ENCODE data around the gene FAM107A.

The FAM107A gene, protein sequence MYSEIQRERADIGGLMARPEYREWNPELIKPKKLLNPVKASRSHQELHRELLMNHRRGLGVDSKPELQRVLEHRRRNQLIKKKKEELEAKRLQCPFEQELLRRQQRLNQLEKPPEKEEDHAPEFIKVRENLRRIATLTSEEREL

DNA sequence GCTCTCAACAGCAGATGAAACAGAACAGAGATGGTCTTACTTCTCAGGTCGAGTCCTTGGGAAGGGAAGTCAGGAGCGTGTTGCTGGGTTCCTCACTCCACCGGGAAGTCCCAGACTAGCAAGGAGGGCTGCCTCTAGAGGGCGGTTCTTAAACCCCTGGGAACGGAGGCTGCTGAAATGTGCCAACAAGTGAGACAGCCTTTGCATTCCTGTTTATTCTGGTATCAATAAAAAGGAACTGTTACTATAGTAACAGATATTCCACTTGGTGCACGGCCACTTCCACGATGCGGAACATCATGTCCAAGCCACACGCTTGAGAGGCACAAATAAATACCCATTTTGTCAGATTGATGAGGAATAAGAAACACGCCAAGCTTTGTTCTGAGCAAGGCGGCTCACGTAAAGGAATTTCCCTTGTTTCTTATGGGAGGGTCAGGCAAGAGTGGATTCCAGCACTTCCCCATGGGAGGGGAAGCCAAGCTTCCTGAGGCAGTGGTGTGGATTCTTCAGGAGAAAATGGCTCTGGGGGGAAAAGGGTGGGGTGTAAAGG lies at the start of gene FAM107A:
Gene FAM107A, minus strand, starts transcription at position 123 of the 553 bp plus-strand sequence. CDS start 7,531 bp downstream, outside the sequence.
- in situ Hi-C loops (cut with MboI; ENCODE audit: low sequenced_read_pairs) = no loop called here

DNA sequence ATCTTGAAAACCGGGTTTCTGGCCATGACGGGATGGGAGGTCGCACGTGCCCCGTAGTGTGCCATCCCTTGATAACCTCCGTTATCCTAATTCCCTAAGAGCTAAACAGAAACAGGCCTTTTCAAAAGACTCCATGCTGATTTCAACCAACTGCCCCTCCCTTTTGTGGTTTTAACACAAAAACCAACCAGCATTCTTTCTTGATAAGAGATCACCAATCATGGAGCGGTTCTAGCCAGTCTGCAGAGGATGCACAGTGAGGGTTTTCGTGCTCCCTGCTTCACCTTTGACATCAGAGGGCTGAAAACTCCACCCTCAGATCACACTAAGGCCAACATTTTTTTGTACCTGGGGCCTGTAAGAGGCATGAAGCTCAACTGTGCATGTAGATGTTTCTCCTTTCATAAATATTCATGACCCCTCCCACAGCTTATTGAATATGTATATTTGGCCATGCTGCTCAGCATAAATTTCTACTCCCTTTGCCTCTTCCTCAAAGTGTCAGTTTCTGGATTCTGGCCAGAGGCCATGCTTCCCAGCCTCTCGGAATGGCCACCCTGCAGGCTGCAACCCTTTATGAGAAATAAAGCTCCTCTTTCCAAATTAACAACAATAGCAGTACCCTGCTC lies 48.1 kb upstream of the FAM107A start:
- in situ Hi-C loops (cut with MboI; ENCODE audit: low sequenced_read_pairs) = no loop called here

DNA sequence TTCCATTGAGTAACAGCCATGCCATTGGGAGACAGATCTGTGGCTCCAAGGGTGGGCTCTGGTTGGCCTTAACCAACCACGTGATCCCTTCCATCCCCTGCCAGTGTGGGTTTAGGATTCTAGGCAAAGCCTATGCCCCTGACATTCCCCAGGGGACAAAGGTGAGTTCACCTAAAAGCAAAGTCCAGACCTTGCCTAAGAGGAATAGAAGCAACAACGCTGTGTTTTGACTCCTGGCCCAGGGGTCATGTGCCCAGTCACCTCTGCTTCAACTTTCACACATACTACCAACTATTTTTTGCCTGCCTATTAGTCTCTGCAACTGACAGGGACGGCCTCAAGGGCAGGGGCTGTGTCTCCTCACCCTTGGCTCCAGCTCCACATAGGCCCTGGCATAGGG lies 47.4 kb upstream of the FAM107A start:
- in situ Hi-C loops (cut with MboI; ENCODE audit: low sequenced_read_pairs) = no loop called here

DNA sequence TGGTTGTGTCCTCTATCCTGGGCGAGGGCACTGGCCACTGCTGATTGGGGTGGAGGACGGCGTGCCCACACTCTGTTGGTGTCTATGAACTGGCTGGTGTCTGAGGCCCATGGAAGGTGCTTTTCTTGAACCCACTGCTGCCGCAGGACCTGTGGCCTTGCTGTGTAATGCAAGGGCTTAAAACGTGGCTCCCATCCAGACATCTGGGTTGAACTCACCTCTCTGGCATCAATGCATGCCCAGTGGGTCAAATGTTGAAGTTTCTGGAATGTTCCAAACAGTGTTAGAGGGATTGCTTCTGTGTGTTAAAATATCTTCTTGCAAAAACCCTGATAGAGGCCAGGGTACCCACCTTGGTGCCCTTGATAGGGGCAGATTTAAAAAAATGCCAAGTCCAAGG lies 46.8 kb upstream of the FAM107A start:
- in situ Hi-C loops (cut with MboI; ENCODE audit: low sequenced_read_pairs) = no loop called here

DNA sequence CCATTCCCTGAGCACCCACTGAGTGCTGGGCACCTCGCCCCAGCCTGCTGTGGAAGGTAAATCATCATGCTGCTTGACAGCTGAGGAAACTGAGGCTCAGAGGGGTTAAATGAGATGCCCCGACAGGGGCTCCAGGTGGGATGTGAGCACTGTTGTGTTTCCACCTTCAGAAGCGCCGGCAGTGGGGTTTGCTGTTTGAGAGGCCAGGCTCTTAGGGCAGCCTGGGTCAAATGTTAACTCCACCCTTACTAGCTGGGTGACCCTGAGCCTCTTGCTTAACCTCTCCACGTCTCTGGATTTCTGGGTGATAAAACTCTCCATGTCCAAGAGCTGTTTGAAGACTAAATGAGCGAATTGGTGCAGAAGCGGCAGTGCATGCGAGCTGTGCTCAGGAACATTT lies 46.3 kb upstream of the FAM107A start:
- in situ Hi-C loops (cut with MboI; ENCODE audit: low sequenced_read_pairs) = no loop called here

DNA sequence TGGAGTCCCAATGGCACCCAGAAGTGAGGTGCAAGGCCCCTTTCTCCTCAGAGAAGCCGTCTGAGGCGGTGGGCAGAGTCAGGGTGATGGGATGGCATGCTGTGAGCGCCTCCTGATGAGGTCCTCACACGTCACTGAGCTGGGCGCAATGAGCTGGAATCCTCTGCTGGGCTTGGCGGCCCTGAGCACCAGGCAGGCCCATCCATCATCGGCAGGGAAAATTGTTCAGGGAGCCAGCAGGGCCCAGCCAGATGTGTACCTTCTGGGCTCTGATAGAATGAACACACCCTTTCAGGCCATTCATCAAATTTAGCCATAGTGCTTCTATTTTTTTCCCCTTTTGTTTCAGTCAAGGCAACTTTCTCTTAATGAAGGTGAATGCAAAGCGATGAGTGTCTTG lies 45.7 kb upstream of the FAM107A start:
- in situ Hi-C loops (cut with MboI; ENCODE audit: low sequenced_read_pairs) = no loop called here

DNA sequence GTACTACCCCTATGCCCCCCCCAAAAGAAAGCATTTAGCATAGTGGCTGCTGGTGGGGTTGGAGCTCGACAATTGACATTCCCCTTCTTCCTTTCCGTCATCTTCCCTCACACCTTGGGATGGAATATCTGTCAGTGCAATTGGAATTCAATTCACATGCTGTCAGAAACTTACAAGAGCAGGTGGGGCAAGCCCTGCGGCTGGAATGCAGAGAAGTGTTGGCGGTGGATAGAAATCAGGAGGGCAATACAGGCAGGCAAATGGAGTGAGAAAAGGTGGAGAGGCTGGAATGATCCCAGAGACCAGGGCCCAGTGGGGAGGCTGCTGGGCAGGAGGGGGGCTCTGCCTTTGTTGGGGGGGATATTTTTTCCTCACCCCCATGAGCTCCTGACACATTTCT lies 45.2 kb upstream of the FAM107A start:
- in situ Hi-C loops (cut with MboI; ENCODE audit: low sequenced_read_pairs) = no loop called here

DNA sequence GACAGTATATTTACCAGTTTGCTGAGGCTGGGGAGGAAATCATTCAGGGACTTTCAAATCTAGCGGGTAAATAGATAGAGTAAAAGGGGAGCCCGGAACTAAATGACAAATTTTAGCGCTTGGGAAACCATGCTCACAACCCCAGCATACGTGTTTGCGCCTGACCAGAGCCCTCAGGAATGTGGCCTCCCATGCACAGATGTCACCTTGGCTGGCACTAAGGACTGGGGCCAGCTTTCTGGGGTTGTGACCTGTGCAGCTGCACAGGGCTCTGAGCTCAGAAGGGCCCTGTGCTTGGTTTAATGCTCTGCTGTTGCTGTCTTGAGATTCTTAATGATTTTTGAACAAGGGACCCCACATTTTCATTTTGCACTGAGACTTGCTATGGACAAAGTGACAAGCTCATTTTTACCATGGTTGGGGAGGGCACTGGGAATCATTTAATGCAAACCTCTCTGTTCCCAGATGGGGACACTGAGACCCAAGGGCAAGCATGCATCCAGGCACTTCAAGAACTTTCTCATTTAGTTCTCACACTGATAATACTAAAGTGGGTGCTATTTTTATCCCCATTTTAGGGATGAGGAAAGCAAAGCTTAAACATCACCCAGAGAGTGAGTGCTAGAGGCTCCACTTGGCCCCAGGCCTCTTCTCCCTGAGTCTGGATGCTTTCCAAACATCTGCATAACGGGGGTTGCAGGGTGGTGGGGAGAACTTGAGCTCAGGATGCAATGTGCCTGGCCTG lies 44.1 kb upstream of the FAM107A start:
- in situ Hi-C loops (cut with MboI; ENCODE audit: low sequenced_read_pairs) = no loop called here

DNA sequence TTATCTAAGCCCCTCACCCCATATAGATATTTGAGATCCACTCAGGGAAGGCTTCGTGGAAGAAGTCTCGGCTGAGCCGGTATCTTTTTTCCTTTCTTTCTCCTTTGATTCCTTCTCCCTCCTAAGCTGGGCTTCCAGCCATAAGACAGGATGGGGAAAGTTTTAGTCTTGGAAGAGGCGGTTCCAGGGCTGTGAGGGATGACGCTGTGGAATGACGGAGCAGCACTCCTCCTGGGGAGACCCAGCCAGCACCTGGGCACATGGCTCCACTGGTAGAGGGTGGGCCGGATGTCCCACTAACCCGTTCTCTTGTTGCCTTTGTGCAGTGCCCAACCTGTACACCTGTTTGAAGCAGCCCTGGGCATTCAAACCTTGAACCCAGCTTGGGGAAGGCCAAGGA lies 43.2 kb upstream of the FAM107A start:
- in situ Hi-C loops (cut with MboI; ENCODE audit: low sequenced_read_pairs) = no loop called here

DNA sequence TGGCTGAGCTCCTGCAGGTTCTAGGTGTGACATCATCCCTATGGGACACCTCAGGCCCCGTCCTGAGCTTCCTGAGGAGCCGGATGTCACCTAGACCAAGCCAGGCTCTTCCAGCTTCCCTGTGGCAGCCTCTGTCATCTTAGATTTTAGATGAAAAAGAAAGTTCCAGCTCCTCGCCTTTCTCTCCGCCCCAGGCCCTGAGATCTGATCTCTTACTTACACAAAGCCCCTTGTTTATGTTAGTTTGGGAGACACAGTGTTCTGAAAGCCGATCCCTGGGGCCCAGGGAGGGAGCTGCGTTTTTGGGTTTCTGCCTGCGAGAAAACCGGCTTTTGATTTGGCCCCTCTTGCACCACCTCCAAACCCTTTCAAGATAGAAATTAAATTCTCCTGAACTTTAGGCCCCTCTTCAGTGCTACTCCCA lies 40.2 kb upstream of the FAM107A start:
- in situ Hi-C loops (cut with MboI; ENCODE audit: low sequenced_read_pairs) = no loop called here

DNA sequence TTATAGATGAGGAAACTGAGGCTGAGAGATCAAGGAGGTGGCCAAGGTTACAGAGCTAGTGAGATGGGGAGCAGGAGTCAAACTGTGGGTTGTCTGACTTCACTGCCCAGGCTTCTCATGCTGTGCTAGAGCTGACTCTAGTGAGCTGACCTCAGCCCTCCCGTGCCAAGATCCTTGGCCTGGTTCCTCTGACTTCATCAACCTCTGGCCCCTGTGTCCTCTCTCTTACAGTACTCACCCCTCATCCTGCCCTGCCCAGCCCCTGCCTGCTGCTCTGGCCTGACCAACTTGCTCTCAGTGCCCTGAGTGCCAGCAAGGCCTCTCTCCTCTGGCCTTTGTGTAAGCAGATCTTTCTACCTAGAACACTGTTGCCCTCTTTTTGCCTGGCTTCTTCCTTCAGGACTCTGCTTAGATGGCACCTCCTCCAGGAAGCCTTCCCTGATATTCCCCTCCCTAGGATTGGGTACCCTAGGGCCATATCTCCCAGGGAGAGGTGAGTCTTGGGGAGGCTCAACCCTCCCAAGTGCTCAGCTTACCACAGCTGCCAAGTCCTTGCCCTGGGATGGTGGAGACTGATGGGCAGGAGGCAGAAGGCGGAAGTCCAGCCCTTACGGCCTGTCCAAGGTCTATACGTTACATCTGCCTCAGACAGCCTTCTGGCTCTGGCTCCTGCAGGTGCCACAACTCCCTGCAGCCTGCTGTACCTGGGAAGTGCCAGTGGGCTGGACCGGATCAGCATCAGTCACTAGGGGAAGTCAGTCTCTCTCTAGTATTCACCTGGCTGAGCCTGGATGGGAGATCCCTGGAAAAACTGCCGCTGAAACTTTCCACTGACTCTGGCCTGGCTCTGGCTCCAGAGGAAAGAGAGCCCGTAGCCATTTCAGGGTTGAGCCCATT lies 36.3 kb upstream of the FAM107A start:
- in situ Hi-C loops (cut with MboI; ENCODE audit: low sequenced_read_pairs) = no loop called here

DNA sequence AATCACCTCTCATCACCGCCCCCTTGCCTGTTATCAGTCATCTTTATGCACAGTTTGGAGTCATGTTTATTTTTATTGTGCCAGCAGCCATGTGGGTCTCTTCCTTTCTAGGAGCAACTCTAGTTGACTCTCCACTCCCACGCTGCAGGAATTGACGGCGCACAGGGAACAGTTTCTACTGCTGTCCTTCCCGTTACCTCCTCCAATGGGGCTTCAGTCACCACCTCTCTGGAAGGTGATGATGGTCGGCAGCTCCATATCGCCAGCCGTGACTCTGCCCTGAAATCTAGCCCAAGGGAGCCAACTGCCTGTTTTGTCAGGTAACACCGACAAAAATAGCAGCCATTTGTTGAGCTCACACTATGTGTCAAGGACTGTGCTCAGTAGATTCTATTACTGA lies 35.6 kb upstream of the FAM107A start:
- in situ Hi-C loops (cut with MboI; ENCODE audit: low sequenced_read_pairs) = no loop called here

DNA sequence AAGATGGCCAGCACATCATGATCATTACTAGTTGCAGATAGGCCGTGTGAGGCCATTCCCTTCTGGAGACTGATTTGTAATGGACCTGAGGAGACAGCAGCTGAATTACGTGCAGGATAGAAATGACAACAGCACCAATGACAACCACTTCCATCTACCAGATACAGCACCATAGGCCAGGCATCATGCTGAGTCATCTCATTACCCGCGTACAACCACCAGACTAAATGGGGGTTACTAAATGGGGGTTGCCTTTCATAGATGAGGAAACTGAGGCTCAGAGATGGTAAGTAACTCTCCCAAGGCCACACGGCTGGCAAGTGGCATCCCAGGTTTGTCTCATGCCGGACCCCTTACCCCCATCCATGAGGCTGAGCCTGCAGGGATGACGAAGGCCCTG lies 32.8 kb upstream of the FAM107A start:
- in situ Hi-C loops (cut with MboI; ENCODE audit: low sequenced_read_pairs) = no loop called here

DNA sequence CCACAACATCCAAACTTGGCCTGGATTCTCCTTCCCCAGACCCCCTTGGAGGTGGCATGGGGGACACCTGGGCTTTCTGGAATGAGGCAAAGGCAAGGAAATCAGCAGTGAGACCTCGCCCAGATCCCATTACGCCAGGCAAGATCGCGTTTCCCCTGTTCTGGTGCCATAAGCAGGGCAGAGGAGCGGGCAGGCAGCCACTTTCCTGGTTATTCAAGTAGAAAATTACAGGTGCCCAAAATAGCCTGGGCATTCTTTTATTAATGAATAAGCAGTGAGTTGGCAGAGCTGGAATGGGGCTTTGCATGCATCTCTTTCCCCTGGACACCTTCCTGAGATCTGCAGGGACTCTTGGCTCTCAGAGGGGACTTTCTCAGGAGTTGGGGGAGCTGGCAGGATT lies 31.5 kb upstream of the FAM107A start:
- in situ Hi-C loops (cut with MboI; ENCODE audit: low sequenced_read_pairs) = no loop called here

DNA sequence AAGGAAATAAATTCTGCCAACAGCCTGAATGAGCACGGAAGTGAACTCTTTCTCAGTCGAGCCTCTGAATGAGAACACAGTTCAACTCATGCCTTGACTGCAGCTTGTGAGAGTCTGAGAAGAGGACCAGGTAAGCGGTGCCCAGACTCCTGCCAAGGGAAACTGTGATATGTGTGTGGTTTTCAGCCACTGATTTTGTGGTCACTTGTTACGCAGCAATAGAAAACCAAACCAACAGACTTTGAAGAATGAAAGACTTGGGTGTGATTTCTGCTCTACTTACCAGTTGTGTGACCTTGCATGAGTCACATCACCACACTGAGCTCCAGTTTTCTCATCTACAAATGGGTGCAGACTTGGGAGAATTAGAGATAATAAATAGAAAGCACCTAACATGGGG lies 30.6 kb upstream of the FAM107A start:
- in situ Hi-C loops (cut with MboI; ENCODE audit: low sequenced_read_pairs) = no loop called here

DNA sequence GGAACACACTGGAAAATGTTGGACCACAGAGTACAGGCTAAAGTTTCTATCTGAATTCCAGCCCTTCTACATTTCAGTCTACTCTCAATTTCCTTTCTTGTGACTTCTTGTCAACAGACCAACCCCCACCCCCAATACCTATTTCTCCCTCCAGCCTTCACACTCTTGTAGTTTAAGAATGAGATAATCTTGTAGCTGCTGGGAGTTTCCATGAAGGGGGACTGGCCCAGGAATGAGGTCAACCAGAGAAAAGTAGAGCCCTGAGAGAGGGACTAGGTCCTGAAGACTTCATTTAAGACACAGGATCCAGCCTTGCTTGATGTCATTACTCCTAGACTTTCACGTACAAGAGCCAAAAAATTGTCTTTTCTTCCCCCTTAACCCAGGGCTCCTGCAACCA lies 29.5 kb upstream of the FAM107A start:
- in situ Hi-C loops (cut with MboI; ENCODE audit: low sequenced_read_pairs) = no loop called here

DNA sequence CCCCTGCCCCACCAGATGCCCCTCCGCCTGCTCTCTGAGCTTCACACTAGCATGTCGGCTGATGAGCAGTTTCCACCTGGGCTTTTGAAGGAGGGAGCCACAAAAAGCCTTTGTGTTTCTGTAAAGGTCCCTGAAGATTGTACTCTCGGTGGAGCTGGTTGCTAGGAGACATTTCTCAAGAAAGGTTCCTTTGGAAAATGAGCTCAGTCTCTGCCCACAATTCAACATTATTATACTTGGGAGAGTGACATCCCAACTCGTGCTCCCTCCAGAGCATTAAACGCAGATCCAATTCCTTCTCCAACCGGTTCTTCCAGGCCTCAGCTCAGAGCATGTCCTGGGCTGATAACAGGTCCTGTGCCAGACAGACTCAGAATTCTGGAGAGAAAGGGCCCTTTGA lies 26.8 kb upstream of the FAM107A start:
- in situ Hi-C loops (cut with MboI; ENCODE audit: low sequenced_read_pairs) = no loop called here

DNA sequence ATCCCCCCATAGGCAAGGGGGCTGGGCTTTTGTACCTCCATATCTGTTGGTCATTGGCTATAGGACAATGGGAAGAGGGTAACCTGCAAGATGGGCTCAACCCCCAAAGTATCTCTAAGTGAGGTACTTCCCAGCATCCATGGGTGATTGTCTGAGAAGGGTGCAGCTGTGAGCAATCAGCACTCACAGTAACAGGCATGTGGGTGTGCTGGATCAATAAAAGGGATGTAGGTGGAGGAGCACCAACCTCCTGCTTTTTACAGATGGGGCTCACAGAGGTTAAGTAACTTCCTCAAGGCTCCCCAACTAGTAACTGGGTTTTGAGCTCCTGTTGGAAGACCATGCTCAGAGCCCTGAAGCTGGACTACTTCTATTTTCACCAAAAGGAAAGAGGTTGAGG lies 26.4 kb upstream of the FAM107A start:
- in situ Hi-C loops (cut with MboI; ENCODE audit: low sequenced_read_pairs) = no loop called here

DNA sequence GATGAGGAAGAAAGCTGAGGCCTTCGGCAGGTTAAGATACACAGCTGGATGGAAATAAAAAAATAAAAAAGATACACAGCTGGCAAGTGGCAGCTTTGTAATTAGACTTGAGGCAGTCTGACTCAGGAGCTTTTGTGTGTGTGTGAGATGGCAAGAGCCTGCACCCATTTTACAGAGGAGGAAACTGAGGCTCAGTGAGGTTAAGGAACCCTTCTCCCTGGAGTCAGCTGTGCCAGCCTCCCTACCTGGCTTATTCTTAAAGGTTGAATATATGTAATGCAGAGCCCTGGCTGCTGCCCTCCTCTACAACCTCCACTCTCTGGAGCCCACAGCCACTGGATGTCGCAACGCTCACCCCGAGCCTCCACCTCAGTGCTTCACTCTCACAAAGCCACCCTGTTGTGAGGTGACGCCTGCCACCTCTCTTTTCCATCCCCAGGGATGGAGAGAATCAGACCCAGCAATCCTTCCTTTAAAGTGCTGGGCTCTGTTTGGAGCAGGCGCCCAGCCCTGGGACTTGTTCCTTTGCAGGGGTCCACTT lies 20.6 kb upstream of the FAM107A start:
- in situ Hi-C loops (cut with MboI; ENCODE audit: low sequenced_read_pairs) = no loop called here

DNA sequence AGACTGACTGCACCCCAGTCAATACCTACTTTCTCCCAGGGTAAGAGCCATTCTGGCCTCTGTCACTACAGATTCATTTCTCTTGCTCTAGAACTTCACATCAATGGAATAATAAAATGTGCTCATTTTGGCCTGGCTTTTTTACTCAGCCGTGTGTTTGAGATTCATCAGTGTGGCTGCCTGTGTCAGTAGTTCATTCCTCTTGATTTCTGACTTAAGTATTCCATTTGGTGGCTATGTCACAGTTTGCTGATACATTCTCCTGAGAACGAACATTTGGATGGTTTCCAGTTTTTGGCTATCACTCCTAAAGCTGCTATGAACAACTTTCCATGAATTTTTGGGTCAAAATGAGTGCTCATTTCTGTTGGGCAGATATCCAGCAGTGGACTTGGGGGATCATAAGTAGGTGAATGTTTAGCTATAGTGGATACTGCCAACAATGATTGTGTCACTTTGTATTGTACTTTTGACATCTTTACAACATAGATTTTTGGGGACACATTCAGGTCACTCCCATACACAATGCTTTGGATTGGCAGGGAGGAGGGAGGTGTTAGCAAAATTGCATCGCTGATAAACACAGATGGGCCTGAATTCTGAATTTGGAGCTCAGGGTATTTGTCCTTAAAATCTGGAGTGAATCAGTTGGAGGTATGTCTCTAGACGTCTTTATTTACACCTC lies 19.8 kb upstream of the FAM107A start:
- in situ Hi-C loops (cut with MboI; ENCODE audit: low sequenced_read_pairs) = no loop called here
